ENCODE measurements around the gene LDAF1. TPM values are rescaled to one million over a fixed set of nuclear protein-coding genes. Genes with fewer than 3 reads are reported as not detected.
"Not testable (repeated sequence)": the region's sequence is repeated elsewhere in the genome, so short reads cannot be mapped to it uniquely, and the experiment has no call there.

LDAF1 gene
- polyA plus RNA-seq, 3 donors, result 24.5 to 30.3 (median 27.6) TPM

GRCh38 chr16:21190013-21190412 lies 31.5 kb downstream of the LDAF1 start:
- no peak for DNase-seq

GRCh38 chr16:21190599-21190998 lies 32.1 kb downstream of the LDAF1 start:
- no peak for DNase-seq

- no peak for DNase-seq
Measured at GRCh38 chr16:21192991-21193390, 34.5 kb downstream of the LDAF1 start.

- no peak for DNase-seq
Measured at GRCh38 chr16:21194771-21195301, 36.4 kb downstream of the LDAF1 start.

GRCh38 chr16:21195330-21195729 lies 36.9 kb downstream of the LDAF1 start:
- DNase-seq, result not testable (repeated sequence)

GRCh38 chr16:21197112-21197511 lies 38.6 kb downstream of the LDAF1 start:
- no peak for DNase-seq

- no peak for DNase-seq
Measured at GRCh38 chr16:21197621-21198020, 39.1 kb downstream of the LDAF1 start.

- no peak for DNase-seq
Measured at GRCh38 chr16:21199607-21200218, 41.2 kb downstream of the LDAF1 start.

- DNase-seq, result peak; percentile 35
Measured at GRCh38 chr16:21203155-21203797, 44.8 kb downstream of the LDAF1 start.

- DNase-seq, result no peak
Measured at GRCh38 chr16:21205303-21205702, 46.8 kb downstream of the LDAF1 start.

- no peak for DNase-seq
Measured at GRCh38 chr16:21206550-21206949, 48.1 kb downstream of the LDAF1 start.

- no peak for DNase-seq
Measured at GRCh38 chr16:21208446-21209230, 50.2 kb downstream of the LDAF1 start.

- no peak for DNase-seq
Measured at GRCh38 chr16:21211486-21211885, 53.0 kb downstream of the LDAF1 start, which contains the start of gene ZP2. ZP2 (minus strand) TSS chr16:21211574; CDS start chr16:21211547, 27 bp downstream.

- no peak for DNase-seq
Measured at GRCh38 chr16:21214086-21214485, 55.6 kb downstream of the LDAF1 start.

GRCh38 chr16:21217121-21217520 lies 58.6 kb downstream of the LDAF1 start:
- no peak for DNase-seq

- DNase-seq, result no peak
Measured at GRCh38 chr16:21218153-21218552, 59.7 kb downstream of the LDAF1 start.

- no peak for DNase-seq
Measured at GRCh38 chr16:21219551-21219950, 61.1 kb downstream of the LDAF1 start.

- no peak for DNase-seq
Measured at GRCh38 chr16:21222495-21223337, 64.2 kb downstream of the LDAF1 start.

- no peak for DNase-seq
Measured at GRCh38 chr16:21223787-21224186, 65.3 kb downstream of the LDAF1 start.

- DNase-seq, result no peak
Measured at GRCh38 chr16:21224800-21225199, 66.3 kb downstream of the LDAF1 start.

- no peak for DNase-seq
Measured at GRCh38 chr16:21226749-21227148, 68.3 kb downstream of the LDAF1 start.

GRCh38 chr16:21227866-21228265 lies 69.4 kb downstream of the LDAF1 start:
- DNase-seq, result no peak

All from renal pelvis (tissue), 4 donors.